Measurements from ENCODE around the gene MIER3.

The MIER3 gene

DNA sequence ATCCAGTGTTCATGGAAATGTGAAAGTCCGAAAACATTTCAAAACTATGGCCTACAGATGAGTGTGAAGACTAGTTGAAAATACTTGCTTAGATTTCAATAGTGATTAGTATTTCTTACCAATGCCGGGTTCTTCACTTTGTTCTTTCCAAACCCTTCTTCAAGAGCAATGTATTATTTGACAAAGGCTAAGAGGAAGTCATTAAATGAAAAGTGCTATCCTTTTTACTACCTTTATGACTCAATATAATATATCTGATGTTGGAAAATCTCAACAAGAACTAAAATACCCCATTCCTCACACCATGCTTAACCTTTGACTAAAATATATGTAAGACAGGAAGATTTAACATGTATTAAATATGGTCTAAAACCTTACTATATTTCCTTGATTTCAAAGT, 6.7 kb upstream of the MIER3 start:
- DNase-seq: no peak

DNA sequence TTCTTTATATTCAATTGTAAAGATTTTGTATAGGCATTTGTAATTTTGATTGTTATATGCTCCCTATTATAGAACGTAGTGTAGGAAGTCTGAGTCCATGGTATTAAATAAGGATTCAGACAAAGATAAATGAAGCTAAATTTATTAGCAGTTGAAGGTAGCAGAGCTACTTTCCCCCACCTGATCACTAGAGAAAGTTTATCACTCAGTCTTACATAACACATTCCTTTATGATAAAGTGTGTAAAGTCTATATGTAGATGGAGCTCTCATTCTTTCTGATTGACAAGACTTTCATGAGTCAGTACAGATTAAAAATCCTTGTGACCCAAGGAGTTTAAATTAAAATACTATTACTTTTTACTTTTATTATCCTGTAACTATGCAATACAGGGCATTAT, 2.3 kb upstream of the MIER3 start:
- no peak for DNase-seq

DNA sequence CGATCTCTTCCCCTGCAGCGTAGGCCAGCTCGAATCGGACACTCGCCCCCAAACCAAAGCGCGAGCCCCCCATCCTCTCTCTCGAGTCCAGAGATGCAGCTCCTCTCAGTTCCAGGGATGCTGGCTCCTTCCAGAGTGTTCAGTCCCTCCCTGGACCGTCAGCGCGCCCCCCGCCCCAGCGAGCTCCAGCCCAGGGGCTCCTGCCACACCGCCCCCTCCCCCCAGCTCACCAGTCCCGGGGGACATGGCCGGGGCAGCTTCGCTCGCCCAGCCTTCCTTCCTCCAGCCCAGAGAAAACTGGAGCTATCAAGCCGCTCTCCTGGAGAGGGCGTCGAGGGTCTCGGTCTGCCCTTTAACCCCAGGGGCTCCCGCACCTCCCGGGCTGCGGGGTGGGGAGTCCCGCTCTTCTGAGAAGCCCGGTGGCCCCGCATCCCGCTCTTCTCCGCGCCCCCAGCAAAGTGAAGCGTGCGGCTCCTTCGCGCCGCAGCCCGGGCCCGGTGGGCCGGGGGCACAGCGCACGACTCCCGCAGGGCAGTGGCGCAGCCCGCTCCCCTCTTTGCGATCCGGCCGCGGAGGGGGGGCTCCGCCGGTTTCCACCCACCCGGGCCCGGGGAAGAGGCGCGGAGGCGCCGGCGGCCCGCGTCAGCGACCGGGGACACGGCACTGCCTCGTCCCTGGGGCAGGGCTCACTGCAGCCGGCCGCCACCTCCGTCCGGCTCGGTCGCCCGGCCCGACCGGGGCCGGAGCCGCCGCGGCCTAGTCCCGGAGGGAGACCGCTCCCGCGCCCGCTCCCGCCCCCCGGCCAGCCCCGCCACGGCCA, 587 bp downstream of the MIER3 start:
- DNase-seq: no peak

DNA sequence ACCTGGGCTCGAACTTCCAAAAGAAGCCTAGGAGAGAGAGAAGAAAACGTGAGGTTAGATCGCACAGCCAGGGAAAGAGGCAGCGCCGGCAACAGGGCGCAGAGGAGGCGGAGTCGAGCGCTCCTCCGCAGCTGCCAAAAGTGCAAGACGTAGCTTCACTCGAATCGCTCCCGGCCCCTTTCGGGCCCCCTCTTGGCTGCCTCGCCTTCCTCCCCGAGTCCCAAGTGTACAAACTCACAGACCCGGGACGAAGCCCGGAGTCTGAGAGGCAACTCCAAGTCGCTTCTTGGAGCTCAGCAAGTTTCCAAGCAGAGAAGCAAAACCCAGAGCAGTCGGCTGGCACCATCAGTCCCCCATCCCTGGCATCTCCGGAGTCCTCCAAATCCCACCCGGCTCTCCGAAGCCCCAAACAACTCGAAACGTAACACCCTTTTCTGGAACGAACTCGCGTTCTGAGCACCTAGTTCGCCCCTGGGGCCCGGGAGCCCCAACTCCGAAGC, 1.2 kb downstream of the MIER3 start:
- peak; percentile 44 for DNase-seq

DNA sequence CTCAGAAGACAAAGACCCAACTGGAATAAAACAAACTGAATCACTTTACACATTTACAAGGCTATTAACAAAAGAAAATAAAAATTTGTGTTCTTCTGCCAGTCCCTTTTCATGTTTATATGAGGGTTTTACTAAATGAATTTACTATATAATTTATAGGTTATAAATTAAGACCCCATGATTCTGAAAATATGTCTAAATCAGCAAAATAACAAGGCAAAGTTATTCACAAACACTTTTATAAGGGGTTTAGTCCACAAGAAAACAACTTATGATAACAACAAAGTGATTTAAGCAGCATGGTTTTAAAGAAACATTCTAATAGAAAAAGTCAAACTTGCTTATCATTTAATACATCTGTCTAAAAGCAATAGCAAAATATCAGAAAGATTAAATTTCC, 4.9 kb downstream of the MIER3 start:
- no peak for DNase-seq

DNA sequence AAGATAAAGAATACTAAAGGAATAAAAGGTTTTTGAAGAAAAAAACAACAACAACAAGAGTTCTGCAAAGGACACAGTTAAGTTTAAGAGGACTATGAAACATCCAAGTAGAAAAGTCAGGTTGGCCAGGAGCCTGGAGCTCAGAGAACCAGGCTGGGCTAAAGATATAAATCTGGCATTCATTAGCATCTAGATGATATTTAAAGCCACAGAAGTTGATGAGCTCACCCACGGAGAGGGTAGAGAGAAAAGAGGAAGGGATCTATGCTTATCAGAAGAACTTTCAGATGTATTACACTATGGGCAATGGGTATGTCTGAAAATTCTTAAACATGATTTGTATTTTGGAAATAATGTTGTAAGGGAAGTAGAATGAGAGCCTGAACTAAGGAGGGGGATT, 9.9 kb downstream of the MIER3 start:
- DNase-seq: no peak

DNA sequence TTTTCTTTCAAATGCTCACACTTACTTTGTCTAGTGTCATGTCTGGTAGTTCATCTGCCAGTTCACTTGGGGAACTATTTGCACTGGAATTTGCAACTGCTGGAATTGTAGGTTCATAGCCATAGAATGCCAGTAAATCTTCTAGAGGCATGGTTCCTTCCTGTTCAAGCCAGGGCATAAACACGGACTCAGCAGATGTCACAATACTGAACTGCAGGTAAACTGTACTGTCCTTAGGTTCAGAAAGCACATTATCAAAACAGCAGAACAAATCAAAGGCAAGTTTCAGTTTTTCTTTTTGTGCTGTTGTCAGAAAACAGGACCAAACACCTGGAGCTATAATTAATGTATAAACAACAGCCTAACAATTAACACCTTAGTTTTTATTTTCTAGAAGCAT, 13.1 kb downstream of the MIER3 start:
- DNase-seq: no peak

DNA sequence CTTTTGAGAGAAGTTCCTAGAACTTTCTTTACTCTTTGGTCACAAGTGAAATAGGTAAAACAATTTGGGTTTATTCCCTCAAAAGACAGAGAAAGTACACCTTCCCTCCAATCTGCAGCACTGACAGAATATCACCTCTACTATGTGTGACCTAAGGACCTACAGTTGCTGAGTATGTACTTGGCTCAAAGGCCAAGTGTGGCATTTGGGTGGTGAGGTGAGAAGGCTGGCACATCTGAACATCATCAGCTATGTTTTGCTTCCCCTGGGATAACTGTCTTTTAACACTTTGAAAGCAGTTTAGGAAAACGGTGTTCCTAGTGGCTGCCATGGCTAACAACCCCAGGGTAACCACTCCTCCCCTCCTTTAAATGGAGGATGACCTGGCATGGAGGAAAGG, 17.6 kb downstream of the MIER3 start:
- no peak for DNase-seq

DNA sequence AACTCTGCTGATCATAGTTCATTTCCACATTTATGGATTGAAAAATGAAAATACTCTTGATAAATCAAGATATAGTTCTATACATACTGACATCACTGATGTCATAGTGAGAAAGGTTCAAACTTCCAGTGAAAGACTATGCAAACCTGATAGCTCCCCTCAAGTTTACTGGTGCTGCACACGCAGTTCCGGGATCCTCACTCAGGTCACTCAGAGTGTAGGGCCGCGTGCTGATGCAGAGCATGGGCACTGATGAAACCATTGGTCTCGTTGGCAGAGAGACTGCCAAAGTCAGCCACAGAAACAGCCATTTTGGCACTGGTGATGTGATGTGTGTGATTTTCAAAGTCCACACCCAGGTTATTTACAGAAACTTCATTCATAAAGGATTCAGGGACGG, 29.0 kb downstream of the MIER3 start:
- DNase-seq: no peak

DNA sequence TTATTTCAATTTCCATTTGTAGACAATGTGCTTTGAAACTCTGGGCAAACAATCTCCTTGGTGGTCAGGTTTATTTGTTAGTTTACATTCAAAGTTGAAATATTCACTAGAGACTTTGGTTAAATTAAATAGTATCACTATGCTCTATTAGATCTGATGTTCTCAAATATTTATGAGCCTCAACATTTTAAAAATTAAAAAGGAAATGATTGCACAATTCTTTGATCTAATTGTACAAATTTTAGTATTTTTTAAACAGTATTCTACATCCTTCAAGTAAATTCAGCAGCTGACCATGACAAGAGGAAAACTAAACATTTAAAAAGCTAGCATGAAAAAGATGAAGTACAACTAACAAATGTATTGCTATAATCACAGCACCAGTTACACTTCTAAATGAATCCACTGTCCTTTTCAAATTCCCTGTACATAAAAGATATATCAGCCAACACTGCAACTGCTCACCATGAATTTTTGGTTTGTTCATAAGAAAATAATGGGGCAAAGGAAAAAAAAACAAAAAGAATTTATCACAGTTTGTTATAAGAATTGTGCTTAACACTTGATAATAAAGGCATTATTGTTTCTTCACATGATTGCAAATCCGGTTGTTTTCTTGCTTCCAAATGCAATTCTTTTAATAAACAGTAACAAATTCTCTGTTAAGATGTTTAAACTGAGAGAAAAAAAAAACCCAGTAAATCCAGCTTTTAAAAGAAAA, 31.8 kb downstream of the MIER3 start:
- DNase-seq: no peak

DNA sequence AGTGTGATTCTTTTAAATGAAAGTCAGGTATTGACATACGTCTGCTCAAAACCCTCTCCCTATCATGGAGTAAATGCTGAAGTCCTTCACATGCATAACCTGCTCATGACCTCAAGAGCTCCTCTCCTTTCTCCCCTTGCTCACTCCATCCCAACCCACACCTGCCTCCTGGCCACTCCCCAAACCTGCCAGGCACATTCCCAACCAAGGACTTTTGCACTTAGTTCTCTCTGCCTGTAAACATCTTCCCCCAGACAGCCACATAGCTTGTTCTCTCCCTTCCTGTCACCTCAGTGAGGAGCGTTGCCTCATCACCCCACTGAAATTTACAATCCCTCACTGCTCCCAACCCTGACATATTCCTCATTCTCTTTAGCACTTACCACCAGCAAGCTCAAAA, 33.9 kb downstream of the MIER3 start:
- no peak for DNase-seq

DNA sequence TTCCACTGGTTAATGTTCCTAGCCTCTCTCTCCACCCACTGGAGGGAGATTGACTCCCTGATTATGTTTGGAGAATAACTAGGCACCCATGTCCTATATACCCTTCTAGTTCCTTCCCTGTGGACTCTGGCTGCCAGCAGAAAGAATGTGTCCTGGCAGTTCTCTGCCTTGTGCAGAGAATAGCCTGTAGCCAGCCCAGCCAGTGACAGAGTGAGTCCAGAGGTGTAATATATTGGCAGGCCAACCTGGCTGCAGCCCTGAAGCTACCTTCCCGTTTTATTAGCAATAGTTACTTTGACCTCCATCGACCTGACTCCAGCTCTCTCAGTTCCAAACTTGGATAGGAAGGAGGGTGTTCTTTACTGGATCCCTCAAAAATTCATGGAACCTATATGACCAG, 34.4 kb downstream of the MIER3 start:
- DNase-seq: no peak

DNA sequence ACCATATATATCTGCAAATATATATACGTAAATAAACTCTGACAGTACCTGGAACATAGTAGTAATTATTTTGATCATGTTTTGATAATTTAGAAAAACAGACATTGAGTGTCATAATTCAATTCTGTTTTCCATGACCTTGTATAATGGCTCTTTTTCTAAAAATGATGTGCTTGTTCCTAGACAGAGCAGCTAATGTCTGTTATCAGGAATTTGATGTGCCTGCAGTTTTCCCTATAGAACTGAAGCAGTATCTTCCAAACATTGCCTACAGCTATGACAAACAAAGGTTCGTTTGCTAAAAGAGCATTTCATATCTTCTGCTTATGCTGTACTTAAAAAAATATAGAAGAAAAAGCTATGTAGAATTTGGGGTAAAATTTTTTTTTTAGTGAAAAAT, 37.2 kb downstream of the MIER3 start:
- no peak for DNase-seq

DNA sequence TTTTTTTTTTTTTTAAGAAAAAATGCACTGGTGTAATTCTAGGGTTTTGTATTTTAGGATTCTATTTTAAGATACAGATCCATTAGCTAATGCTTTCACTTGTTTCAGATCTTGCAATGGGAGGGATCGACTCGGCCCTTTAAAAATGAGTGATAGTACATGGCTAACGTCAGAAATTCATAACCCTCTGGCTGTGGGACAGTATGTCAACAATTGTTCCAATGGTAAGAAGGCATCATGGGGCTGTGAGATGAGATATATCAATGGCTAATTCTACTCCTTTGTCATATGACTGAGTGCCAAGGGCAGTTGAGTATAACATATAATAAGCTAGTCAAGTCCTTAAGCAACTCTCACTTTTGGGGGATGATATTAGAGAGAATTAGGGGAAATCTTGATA, 38.2 kb downstream of the MIER3 start:
- DNase-seq: no peak

DNA sequence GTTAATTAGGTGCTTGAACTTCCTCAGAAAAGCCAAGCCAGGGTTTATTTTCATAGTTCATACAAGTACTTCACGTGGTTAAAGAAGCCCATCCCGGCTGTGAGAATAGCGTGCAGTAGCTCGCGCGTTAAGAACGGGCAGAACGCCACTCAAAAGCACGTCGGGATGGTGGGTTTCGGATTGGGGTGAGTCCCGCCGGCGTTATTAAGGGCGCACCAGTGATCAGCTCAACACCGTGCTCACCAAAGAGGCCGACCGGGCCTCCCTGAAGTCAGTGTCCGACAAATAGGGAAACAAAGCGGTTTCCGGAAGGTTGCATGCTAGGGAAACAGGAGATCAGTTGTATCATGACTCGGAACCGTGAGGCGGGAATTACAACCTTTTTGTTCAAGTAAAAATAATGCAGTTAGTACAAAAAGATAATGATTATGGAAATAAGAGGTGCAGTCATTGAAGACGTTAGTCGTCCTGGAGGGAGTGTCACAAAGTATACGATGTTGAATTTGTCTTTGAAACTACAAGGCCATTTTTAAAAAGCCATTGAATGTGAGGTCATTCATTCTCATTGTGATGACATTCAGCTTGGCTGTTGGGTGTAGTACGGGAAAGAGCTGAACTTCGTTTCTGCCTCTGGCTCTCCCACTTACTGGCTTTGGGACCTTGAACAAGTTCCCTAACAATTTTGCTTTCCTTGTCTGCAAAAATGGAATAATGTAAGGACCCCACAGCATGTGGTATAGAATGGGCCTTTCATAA, 41.5 kb downstream of the MIER3 start:
- DNase-seq: peak; percentile 84

DNA sequence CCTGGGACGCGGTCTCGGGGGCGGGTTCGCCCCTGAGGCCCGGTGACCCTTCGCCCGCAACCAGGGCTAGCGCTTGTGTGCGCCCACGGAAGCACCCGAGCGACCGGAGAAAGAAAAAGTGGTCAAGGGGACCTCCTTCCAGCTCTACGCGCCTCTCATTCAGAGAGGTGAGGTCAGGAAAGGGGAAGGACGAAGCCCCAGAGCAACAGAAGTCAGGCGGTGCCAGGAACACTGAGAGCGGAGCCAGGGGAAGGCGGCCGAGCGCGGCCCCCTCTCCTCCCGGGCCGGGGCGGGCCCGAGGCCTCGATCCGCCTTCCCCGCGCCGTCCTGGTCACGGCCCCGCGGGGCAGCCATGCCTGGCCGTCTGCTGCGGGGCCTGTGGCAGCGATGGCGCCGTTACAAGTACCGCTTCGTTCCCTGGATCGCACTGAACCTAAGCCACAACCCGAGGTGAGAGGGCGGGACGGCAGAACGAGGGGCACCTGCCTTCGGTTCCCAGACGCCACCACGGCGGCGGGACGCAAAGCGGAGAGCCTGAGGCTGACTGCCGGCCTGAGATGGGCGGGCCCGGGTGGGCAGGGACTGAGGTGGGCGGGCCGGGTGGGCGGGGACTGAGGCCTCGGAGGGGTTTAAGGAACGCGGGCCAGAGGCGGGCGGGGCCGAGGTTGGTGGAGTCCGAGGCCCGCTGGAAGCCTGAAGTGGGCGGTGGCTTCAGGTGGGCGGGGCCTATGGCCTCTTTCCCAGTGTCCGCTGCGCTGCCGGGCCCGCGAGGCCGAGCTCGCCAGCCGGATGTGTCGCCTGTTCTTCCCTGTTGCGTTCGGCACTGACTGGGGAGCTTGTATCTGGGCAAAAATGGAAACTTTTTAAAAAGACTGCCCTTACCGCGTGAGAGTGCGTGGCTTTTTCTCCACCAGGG, 42.4 kb downstream of the MIER3 start, which contains the start of gene SETD9:
SETD9 (plus strand) TSS at position 303 of the 916 bp plus-strand sequence; CDS start at position 353, 50 bp downstream.
- peak; percentile 90 for DNase-seq

DNA sequence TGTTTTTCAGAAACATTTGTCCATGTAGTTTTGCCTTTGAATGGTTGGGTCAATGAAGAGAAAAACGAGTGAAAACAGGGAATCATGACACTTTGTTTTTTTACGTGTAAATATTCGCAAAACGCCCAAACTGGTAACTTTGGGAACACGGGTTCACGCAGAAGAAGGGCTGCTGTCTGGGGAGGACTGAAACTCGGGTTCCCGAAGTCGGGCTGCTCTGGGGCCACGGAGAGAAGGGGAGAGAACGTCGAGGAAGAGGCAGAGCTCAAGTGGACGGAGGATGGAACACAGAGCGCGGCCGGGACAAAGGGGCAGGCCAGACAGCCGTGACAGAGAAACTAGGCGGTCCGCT, 43.0 kb downstream of the MIER3 start:
- no peak for DNase-seq

DNA sequence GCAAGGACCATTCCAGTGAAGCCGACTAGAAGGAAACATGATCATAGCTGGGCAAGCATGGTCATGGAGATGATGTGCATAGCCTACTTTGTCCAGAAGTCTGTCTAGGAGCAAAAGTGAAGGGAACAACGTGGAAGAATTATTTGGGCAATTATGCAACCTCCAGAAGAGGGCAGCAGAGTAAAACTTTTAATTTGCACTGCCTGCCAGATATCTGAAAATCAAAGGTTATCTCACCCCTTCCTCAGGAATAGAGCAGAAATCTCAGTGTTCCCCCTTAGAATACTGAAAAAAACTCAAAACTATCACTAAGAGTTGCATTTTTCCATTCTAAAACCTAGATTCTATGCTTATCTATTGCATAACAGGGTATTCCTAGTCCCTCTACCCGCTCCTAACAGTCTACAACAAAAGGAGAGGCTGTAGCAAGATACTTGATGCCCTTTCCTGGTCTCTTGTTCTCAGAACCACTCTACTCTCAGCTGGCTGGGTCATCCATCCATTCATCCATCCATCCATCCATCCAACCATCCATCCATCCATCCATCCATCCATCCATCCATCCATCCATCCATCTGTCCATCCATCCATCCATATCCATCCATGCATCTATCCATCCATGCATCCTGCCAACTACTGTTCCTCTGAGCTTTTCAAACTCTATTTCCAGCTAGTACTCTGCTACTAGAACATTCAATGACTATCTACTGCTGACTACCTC, 50.9 kb downstream of the MIER3 start:
- DNase-seq: no peak

DNA sequence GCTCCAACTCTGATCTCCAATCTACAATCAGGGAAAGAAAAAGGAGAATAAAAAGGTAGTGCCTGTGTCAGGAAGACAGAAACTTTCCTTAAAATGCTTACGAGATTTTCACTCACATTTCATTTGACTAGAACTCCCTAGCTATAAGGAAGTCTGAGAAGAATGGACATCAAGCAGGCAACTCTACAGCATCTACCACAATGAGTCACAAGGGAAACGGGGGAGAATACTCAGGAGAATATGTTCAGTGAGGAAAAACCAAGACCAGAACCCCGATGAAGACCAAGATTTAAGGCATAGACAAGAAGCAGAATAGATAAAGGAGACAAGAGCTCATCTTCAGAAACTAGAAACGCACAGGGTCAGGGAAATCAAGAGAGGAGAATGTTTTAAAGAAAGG, 51.5 kb downstream of the MIER3 start:
- DNase-seq: no peak

DNA sequence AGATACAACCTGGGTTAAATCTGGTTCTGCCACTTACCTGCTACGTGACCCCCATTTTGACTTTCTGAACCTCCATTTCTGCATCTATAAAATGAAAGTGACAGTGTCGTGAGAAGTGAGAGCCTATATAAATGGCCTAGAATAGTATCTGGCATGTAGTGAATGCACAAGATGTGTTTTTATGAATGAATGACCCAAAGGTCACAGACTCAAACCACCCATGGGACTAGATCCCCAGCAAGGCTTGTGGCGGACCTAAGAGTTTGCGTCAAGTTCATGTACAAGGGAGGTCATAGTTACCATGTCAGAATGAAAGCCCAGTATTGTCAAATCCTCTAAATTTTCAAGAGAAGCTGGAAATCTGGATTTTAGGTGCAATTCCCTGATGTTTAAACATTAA, 53.7 kb downstream of the MIER3 start:
- DNase-seq: no peak

DNA sequence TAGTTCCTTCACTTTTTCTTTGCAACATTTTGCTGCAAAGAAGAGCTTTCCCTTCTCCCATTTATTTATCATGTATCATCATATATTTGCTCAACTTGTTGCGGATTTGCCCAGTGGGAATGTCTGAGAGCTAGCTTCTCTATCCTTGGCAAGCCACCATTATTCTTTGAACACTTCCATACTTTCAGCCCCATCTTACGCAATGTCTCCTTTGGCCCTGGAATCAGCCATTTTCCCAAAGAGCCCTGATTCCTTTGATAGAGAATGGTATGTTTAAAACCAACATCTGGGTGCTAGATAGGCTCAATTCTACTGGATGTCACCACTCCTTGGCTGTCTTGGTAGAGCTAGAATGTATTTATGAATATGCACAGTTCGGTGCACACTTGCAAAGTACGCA, 55.2 kb downstream of the MIER3 start:
- no peak for DNase-seq

All from KG1 (cell line).